K562 treated with DMSO at 1 percent for 12 hours (cell line): Measurements from ENCODE around the gene DCHS2. TPM values are rescaled to one million over a fixed set of nuclear protein-coding genes. Genes with fewer than 3 reads are reported as not detected.

ENCODE experiments used
- total RNA-seq: library from RNA; unstranded; fragments of 300-600 nt; gene quantifications from 2 replicates; pipeline ENCODE4 v1.2.3, GENCODE V29; 2022; ENCODE audit not compliant: insufficient read depth

DCHS2 gene
- total RNA-seq: 0.60 and 4.6 TPM in 2 replicates

GRCh38 chr4:154491341-154492271 is at the start of gene DCHS2:
Gene DCHS2, minus strand, starts transcription at chr4:154491799. Its CDS starts 444 bp downstream, at chr4:154491355.

Other genes starting within 250 kb of the DCHS2 start
- 27.8 and 72.3 TPM in 2 replicates for gene PLRG1, start 58.6 kb upstream of the DCHS2 start, total RNA-seq
- not detected in 2 replicates for gene FGB, start 71.2 kb upstream of the DCHS2 start, total RNA-seq
- 0.44 TPM in 1 of 2 replicates, not detected in the other for gene FGA, start 98.9 kb upstream of the DCHS2 start, total RNA-seq
- gene FGG, start 120.9 kb upstream of the DCHS2 start, total RNA-seq: not detected in 2 replicates